Loucy (cell line): ENCODE results near the gene PPP1R14C.

Experiments used
- H2AFZ ChIP-seq: fragments of 200-600 bp; sonication (generic); 2 replicates; pipeline ENCODE4 v1.6.0; 2016; ENCODE audit warnings: antibody characterized with exemption, mild to moderate bottlenecking, low read length, moderate library complexity
- H3F3A ChIP-seq: fragments of 200-600 bp; 2 replicates; pipeline ENCODE4 v1.6.0; 2016; ENCODE audit warnings: antibody characterized with exemption, low read depth, mild to moderate bottlenecking
- H3K27me3 ChIP-seq: fragments of 200-600 bp; sonication (generic); 2 replicates; pipeline ENCODE4 v1.6.1; 2014; ENCODE audit warnings: low read length, mild to moderate bottlenecking; ENCODE audit not compliant: insufficient read depth, poor library complexity, severe bottlenecking
- H3K36me3 ChIP-seq: fragments of 200-600 bp; sonication (generic); 2 replicates; pipeline ENCODE4 v1.6.1; 2016; ENCODE audit warnings: low read length; ENCODE audit not compliant: insufficient read depth
- H3K4me1 ChIP-seq: fragments of 200-600 bp; sonication (generic); 2 replicates; pipeline ENCODE4 v1.5.1; 2014; ENCODE audit warnings: low read length, mild to moderate bottlenecking; ENCODE audit not compliant: insufficient read depth, poor library complexity, severe bottlenecking
- H3K4me2 ChIP-seq: fragments of 200-600 bp; sonication (generic); 2 replicates; pipeline ENCODE4 v1.6.0; 2014; ENCODE audit warnings: antibody characterized with exemption, low read length, low read depth, mild to moderate bottlenecking; ENCODE audit not compliant: poor library complexity, severe bottlenecking
- H3K4me3 ChIP-seq: fragments of 200-600 bp; sonication (generic); 2 replicates; pipeline ENCODE4 v1.5.1; 2014; ENCODE audit warnings: low read length, mild to moderate bottlenecking, mixed read lengths; ENCODE audit not compliant: poor library complexity, severe bottlenecking
- H3K79me2 ChIP-seq: fragments of 200-600 bp; sonication (generic); 2 replicates; pipeline ENCODE4 v1.6.1; 2014; ENCODE audit warnings: low read length; ENCODE audit not compliant: insufficient read depth
- H3K9ac ChIP-seq: fragments of 200-600 bp; sonication (generic); 2 replicates; pipeline ENCODE4 v1.6.0; 2014; ENCODE audit warnings: mild to moderate bottlenecking, low read depth, low read length, moderate library complexity; ENCODE audit not compliant: poor library complexity, severe bottlenecking
- H3K9me2 ChIP-seq: fragments of 200-600 bp; sonication (generic); replicated peaks from 2 replicates; pipeline ENCODE4 v1.6.1; 2016; ENCODE audit warnings: low read depth, low read length, mixed read lengths
- H3K9me3 ChIP-seq: fragments of 200-600 bp; sonication (generic); 2 replicates; pipeline ENCODE4 v1.6.1; 2014; ENCODE audit warnings: mild to moderate bottlenecking, antibody characterized with exemption, low read length, low read depth; ENCODE audit not compliant: insufficient read depth
- H4K20me1 ChIP-seq: fragments of 200-600 bp; sonication (generic); 2 replicates; pipeline ENCODE4 v1.6.0; 2014; ENCODE audit warnings: antibody characterized with exemption, low read length, mild to moderate bottlenecking; ENCODE audit not compliant: insufficient read depth, poor library complexity, severe bottlenecking
- CTCF ChIP-seq: fragments of 200-600 bp; sonication (generic); conservative IDR thresholded peaks from 2 replicates; pipeline ENCODE4 v1.5.1; 2014; ENCODE audit warnings: mild to moderate bottlenecking, antibody characterized with exemption, low read length
- EZH2phosphoT487 ChIP-seq: fragments of 200-600 bp; IDR thresholded peaks from 2 replicates; pipeline ENCODE4 v1.6.1; 2018; ENCODE audit warnings: antibody characterized with exemption, mild to moderate bottlenecking, moderate library complexity, borderline replicate concordance

PPP1R14C gene

GRCh38 chr6:150145830-150146229 lies 3.0 kb downstream of the PPP1R14C start:
- no peaks in the 10 kb centered on the region for H3K79me2 ChIP-seq
- no peak overlapping the region for H2AFZ ChIP-seq
- H3K4me3 ChIP-seq = no peak overlapping the region
- H3K9me2 ChIP-seq = no peaks in the 10 kb centered on the region
- no peaks in the 10 kb centered on the region for H4K20me1 ChIP-seq
- H3K36me3 ChIP-seq = no peaks in the 10 kb centered on the region
- H3K4me2 ChIP-seq = no peak overlapping the region
- no peaks in the 10 kb centered on the region for H3K9me3 ChIP-seq
- H3K4me1 ChIP-seq = no peaks in the 10 kb centered on the region
- H3K9ac ChIP-seq = no peak overlapping the region
- H3K27me3 ChIP-seq = no peaks in the 10 kb centered on the region
- TF ChIP-seq CTCF = no peak
- TF ChIP-seq EZH2phosphoT487 = no peak
- no peaks in the 10 kb centered on the region for H3F3A ChIP-seq

- H3K9me2 ChIP-seq = no peaks in the 10 kb centered on the region
- H2AFZ ChIP-seq = no peak overlapping the region
- TF ChIP-seq CTCF (no peak), EZH2phosphoT487 (no peak)
- no peak overlapping the region for H3K9ac ChIP-seq
- H3K4me3 ChIP-seq = no peak overlapping the region
- no peaks in the 10 kb centered on the region for H3F3A ChIP-seq
- H3K36me3 ChIP-seq = no peaks in the 10 kb centered on the region
- no peaks in the 10 kb centered on the region for H4K20me1 ChIP-seq
- H3K27me3 ChIP-seq = no peaks in the 10 kb centered on the region
- no peaks in the 10 kb centered on the region for H3K79me2 ChIP-seq
- no peaks in the 10 kb centered on the region for H3K9me3 ChIP-seq
- no peak overlapping the region for H3K4me2 ChIP-seq
- H3K4me1 ChIP-seq = no peaks in the 10 kb centered on the region
These were observed 3.6 kb downstream of the PPP1R14C start for GRCh38 chr6:150146436-150146835.

GRCh38 chr6:150149146-150149545 lies 6.3 kb downstream of the PPP1R14C start:
- H3F3A ChIP-seq = peaks cover 2% of the 10 kb centered on the region
- H4K20me1 ChIP-seq = no peaks in the 10 kb centered on the region
- H3K4me1 ChIP-seq = peaks cover 21% of the 10 kb centered on the region
- H3K9me2 ChIP-seq = no peaks in the 10 kb centered on the region
- H3K4me3 ChIP-seq = no peak overlapping the region
- no peaks in the 10 kb centered on the region for H3K36me3 ChIP-seq
- no peaks in the 10 kb centered on the region for H3K79me2 ChIP-seq
- no peak overlapping the region for H3K4me2 ChIP-seq
- no peak overlapping the region for H3K9ac ChIP-seq
- no peaks in the 10 kb centered on the region for H3K9me3 ChIP-seq
- TF ChIP-seq EZH2phosphoT487 = no peak
- TF ChIP-seq CTCF = no peak
- no peaks in the 10 kb centered on the region for H3K27me3 ChIP-seq
- no peak overlapping the region for H2AFZ ChIP-seq
